Loucy (cell line): ENCODE results near the gene NFATC1.

Source experiments
- H2AFZ ChIP-seq: fragments of 200-600 bp; sonication (generic); 2 replicates; pipeline ENCODE4 v1.6.0; 2016; ENCODE audit warnings: antibody characterized with exemption, mild to moderate bottlenecking, low read length, moderate library complexity
- H3F3A ChIP-seq: fragments of 200-600 bp; 2 replicates; pipeline ENCODE4 v1.6.0; 2016; ENCODE audit warnings: antibody characterized with exemption, low read depth, mild to moderate bottlenecking
- H3K27me3 ChIP-seq: fragments of 200-600 bp; sonication (generic); 2 replicates; pipeline ENCODE4 v1.6.1; 2014; ENCODE audit warnings: low read length, mild to moderate bottlenecking; ENCODE audit not compliant: insufficient read depth, poor library complexity, severe bottlenecking
- H3K36me3 ChIP-seq: fragments of 200-600 bp; sonication (generic); 2 replicates; pipeline ENCODE4 v1.6.1; 2016; ENCODE audit warnings: low read length; ENCODE audit not compliant: insufficient read depth
- H3K4me1 ChIP-seq: fragments of 200-600 bp; sonication (generic); 2 replicates; pipeline ENCODE4 v1.5.1; 2014; ENCODE audit warnings: low read length, mild to moderate bottlenecking; ENCODE audit not compliant: insufficient read depth, poor library complexity, severe bottlenecking
- H3K4me2 ChIP-seq: fragments of 200-600 bp; sonication (generic); 2 replicates; pipeline ENCODE4 v1.6.0; 2014; ENCODE audit warnings: antibody characterized with exemption, low read length, low read depth, mild to moderate bottlenecking; ENCODE audit not compliant: poor library complexity, severe bottlenecking
- H3K4me3 ChIP-seq: fragments of 200-600 bp; sonication (generic); 2 replicates; pipeline ENCODE4 v1.5.1; 2014; ENCODE audit warnings: low read length, mild to moderate bottlenecking, mixed read lengths; ENCODE audit not compliant: poor library complexity, severe bottlenecking
- H3K79me2 ChIP-seq: fragments of 200-600 bp; sonication (generic); 2 replicates; pipeline ENCODE4 v1.6.1; 2014; ENCODE audit warnings: low read length; ENCODE audit not compliant: insufficient read depth
- H3K9ac ChIP-seq: fragments of 200-600 bp; sonication (generic); 2 replicates; pipeline ENCODE4 v1.6.0; 2014; ENCODE audit warnings: mild to moderate bottlenecking, low read depth, low read length, moderate library complexity; ENCODE audit not compliant: poor library complexity, severe bottlenecking
- H3K9me2 ChIP-seq: fragments of 200-600 bp; sonication (generic); replicated peaks from 2 replicates; pipeline ENCODE4 v1.6.1; 2016; ENCODE audit warnings: low read depth, low read length, mixed read lengths
- H3K9me3 ChIP-seq: fragments of 200-600 bp; sonication (generic); 2 replicates; pipeline ENCODE4 v1.6.1; 2014; ENCODE audit warnings: mild to moderate bottlenecking, antibody characterized with exemption, low read length, low read depth; ENCODE audit not compliant: insufficient read depth
- H4K20me1 ChIP-seq: fragments of 200-600 bp; sonication (generic); 2 replicates; pipeline ENCODE4 v1.6.0; 2014; ENCODE audit warnings: antibody characterized with exemption, low read length, mild to moderate bottlenecking; ENCODE audit not compliant: insufficient read depth, poor library complexity, severe bottlenecking
- CTCF ChIP-seq: fragments of 200-600 bp; sonication (generic); conservative IDR thresholded peaks from 2 replicates; pipeline ENCODE4 v1.5.1; 2014; ENCODE audit warnings: mild to moderate bottlenecking, antibody characterized with exemption, low read length
- EZH2phosphoT487 ChIP-seq: fragments of 200-600 bp; IDR thresholded peaks from 2 replicates; pipeline ENCODE4 v1.6.1; 2018; ENCODE audit warnings: antibody characterized with exemption, mild to moderate bottlenecking, moderate library complexity, borderline replicate concordance

Gene NFATC1

GRCh38 chr18:79418642-79419041 lies 22.9 kb downstream of the NFATC1 start:
- TF ChIP-seq EZH2phosphoT487 = no peak
- no peak for TF ChIP-seq CTCF
- no peak overlapping the region for H2AFZ ChIP-seq
- no peaks in the 10 kb centered on the region for H3K9me2 ChIP-seq
- H3K9ac ChIP-seq = no peak overlapping the region
- H4K20me1 ChIP-seq = no peaks in the 10 kb centered on the region
- H3K79me2 ChIP-seq = peaks cover 14% of the 10 kb centered on the region; the same call in 1 of the 2 replicates
- H3K4me3 ChIP-seq = no peak overlapping the region
- no peaks in the 10 kb centered on the region for H3K9me3 ChIP-seq
- H3K27me3 ChIP-seq = no peaks in the 10 kb centered on the region
- no peaks in the 10 kb centered on the region for H3K4me1 ChIP-seq
- H3K36me3 ChIP-seq = peaks cover 32% of the 10 kb centered on the region; the same call in 1 of the 2 replicates
- no peaks in the 10 kb centered on the region for H3F3A ChIP-seq
- no peak overlapping the region for H3K4me2 ChIP-seq

- Histone ChIP-seq H3F3A (no peaks in the 10 kb centered on the region), H3K4me1 (no peaks in the 10 kb centered on the region), H3K9ac (no peak overlapping the region), H3K27me3 (peaks cover 7% of the 10 kb centered on the region), H4K20me1 (no peaks in the 10 kb centered on the region), H3K4me2 (no peak overlapping the region), H3K36me3 (peaks cover 23% of the 10 kb centered on the region; the same call in 1 of the 2 replicates), H2AFZ (no peak overlapping the region), H3K9me2 (no peaks in the 10 kb centered on the region), H3K79me2 (peaks cover 14% of the 10 kb centered on the region; the same call in 1 of the 2 replicates), H3K9me3 (no peaks in the 10 kb centered on the region), H3K4me3 (no peak overlapping the region)
- TF ChIP-seq CTCF (no peak), EZH2phosphoT487 (no peak)
Observed at GRCh38 chr18:79420033-79420745, 24.5 kb downstream of the NFATC1 start.

- H3F3A ChIP-seq = no peaks in the 10 kb centered on the region
- H2AFZ ChIP-seq = no peak overlapping the region
- TF ChIP-seq CTCF (no peak), EZH2phosphoT487 (no peak)
- H4K20me1 ChIP-seq = no peaks in the 10 kb centered on the region
- peaks cover 7% of the 10 kb centered on the region for H3K27me3 ChIP-seq
- peaks cover 23% of the 10 kb centered on the region; the same call in 1 of the 2 replicates for H3K36me3 ChIP-seq
- no peaks in the 10 kb centered on the region for H3K9me2 ChIP-seq
- H3K79me2 ChIP-seq = peaks cover 14% of the 10 kb centered on the region; the same call in 1 of the 2 replicates
- H3K4me3 ChIP-seq = no peak overlapping the region
- no peaks in the 10 kb centered on the region for H3K4me1 ChIP-seq
- no peaks in the 10 kb centered on the region for H3K9me3 ChIP-seq
- no peak overlapping the region for H3K4me2 ChIP-seq
- no peak overlapping the region for H3K9ac ChIP-seq
Observed at GRCh38 chr18:79421275-79421857, 25.6 kb downstream of the NFATC1 start.
